ENCODE results near the gene MYOD1. TPM values are rescaled to one million over a fixed set of nuclear protein-coding genes. Genes with fewer than 3 reads are reported as not detected.

Gene MYOD1
- total RNA-seq, 6 experiments from 2014 or later, result not detected

DNA sequence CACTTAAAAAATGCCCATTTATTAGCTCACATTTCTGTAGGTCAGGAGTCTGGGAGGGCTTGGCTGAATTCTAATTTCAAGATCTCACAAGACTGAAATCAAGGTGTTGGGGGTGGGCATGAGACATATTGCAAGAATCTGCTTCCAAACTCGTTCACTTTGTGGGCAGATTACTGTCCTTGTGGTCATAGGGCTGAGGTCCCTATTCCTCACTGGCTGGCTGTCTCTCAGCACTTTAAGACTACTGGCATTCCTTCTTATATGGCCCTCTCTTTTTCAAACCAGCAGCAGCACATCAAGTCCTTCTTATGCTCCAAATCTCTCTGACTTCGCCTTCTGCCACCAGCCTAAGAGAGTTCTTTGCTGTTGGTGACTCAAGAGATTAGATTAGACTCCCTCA, 27.8 kb upstream of the MYOD1 start:
- no peak for TF ChIP-seq POLR2A (IDR thresholded peaks at IDR 0.05)
- TF ChIP-seq, protein P1, sequence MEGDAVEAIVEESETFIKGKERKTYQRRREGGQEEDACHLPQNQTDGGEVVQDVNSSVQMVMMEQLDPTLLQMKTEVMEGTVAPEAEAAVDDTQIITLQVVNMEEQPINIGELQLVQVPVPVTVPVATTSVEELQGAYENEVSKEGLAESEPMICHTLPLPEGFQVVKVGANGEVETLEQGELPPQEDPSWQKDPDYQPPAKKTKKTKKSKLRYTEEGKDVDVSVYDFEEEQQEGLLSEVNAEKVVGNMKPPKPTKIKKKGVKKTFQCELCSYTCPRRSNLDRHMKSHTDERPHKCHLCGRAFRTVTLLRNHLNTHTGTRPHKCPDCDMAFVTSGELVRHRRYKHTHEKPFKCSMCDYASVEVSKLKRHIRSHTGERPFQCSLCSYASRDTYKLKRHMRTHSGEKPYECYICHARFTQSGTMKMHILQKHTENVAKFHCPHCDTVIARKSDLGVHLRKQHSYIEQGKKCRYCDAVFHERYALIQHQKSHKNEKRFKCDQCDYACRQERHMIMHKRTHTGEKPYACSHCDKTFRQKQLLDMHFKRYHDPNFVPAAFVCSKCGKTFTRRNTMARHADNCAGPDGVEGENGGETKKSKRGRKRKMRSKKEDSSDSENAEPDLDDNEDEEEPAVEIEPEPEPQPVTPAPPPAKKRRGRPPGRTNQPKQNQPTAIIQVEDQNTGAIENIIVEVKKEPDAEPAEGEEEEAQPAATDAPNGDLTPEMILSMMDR (IDR thresholded peaks at IDR 0.05), result no peak
- 19% methylated on average over 2 of the region's 2 CpGs for WGBS (ENCODE audit: insufficient coverage, low coverage, low lambda C conversion rate, missing lambda C conversion rate)
- H3K36me3 ChIP-seq, result no peaks in the 10 kb centered on the region
- no peak for ATAC-seq
- H3K27me3 ChIP-seq, result peaks cover 0 to 5% of the 10 kb centered on the region in 2 donors
- no peak for DNase-seq
- H3K27ac ChIP-seq, result no peak overlapping the region
- H3K9me3 ChIP-seq, result no peaks in the 10 kb centered on the region
- intact Hi-C loops (cut with DNase I), result no loop called here
- H3K4me3 ChIP-seq, result no peak overlapping the region
- H3K4me1 ChIP-seq, result no peaks in the 10 kb centered on the region

DNA sequence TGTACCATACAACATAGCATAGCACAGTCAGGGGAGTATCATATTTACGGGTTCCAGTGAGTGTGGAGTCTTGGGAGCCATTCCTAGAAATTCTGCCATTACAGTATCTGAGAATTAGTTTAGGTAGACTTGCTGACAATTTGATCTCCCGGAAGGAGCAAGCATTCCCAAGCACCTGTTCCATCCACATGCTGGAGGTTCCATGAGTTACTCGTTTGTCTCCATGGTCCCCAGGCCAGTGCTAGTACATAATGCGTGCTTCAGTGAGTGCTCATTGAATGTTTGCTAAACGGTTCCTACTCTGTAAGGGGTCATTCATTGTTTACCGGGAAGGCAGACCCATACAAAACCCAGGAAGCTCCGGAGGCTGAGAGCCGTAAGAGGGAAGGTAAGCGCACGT, 27.4 kb upstream of the MYOD1 start:
- ATAC-seq (no peak), DNase-seq (no peak)
- WGBS (ENCODE audit: insufficient coverage, low coverage, low lambda C conversion rate, missing lambda C conversion rate), result 32% methylated on average over 10 of the region's 10 CpGs
- Histone ChIP-seq H3K4me1 (no peaks in the 10 kb centered on the region), H3K27ac (no peak overlapping the region), H3K27me3 (peaks cover 0 to 5% of the 10 kb centered on the region in 2 donors), H3K4me3 (no peak overlapping the region), H3K36me3 (no peaks in the 10 kb centered on the region), H3K9me3 (no peaks in the 10 kb centered on the region)
- intact Hi-C loops (cut with DNase I), result no loop called here
- TF ChIP-seq POLR2A (IDR thresholded peaks at IDR 0.05), result no peak
- TF ChIP-seq, protein P1 (IDR thresholded peaks at IDR 0.05), result no peak

DNA sequence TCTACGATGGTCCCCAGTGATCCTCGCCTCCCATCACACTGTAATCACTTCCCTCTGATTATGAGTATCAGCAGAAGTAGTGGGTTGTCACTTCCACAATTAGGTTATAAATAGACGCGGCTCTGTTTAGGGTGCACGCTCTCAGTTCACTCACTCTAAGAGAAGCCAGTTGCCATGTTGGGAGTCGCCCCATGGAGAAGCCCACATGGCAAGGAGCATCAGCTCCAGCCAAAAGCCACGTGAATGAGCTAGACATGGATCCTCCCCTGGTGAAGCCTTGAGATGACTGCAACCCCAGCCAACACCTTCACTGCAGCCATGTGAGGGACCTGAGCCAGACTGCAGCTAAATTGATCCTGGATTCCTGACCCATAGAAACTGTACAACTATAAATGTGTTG, 26.4 kb upstream of the MYOD1 start:
- no peak overlapping the region for H3K27ac ChIP-seq
- 32% methylated on average over 3 of the region's 7 CpGs for WGBS (ENCODE audit: insufficient coverage, low coverage, low lambda C conversion rate, missing lambda C conversion rate)
- ATAC-seq (no peak), DNase-seq (no peak)
- no peaks in the 10 kb centered on the region for H3K36me3 ChIP-seq
- H3K27me3 ChIP-seq, result peaks cover 0 to 5% of the 10 kb centered on the region in 2 donors
- H3K4me1 ChIP-seq, result no peaks in the 10 kb centered on the region
- intact Hi-C loops (cut with DNase I), result no loop called here
- H3K9me3 ChIP-seq, result no peaks in the 10 kb centered on the region
- H3K4me3 ChIP-seq, result no peak overlapping the region
- TF ChIP-seq, protein P1 (IDR thresholded peaks at IDR 0.05), result no peak
- no peak for TF ChIP-seq POLR2A (IDR thresholded peaks at IDR 0.05)

DNA sequence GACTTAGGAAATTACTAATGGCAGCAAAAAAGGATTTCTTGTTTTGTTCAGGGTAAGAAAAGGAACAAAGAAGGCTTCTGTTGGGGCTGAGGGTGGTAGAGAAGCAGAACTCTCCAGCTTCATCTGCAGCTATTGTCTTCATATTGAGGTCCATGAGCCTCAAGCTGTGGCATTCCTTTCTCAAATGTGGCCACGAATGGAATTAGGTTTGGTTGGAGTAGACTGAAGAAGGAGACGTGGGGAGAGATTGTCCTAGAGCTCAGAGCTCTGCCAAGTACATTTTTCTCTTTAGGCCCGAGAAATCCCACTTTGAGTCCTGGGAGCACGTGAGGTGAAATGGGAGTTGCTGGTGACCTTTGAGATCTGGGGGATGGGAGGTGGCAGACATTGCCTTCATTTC, 25.8 kb upstream of the MYOD1 start:
- Histone ChIP-seq H3K36me3 (no peaks in the 10 kb centered on the region), H3K4me3 (no peak overlapping the region), H3K27me3 (peaks cover 0 to 5% of the 10 kb centered on the region in 2 donors), H3K4me1 (no peaks in the 10 kb centered on the region), H3K9me3 (no peaks in the 10 kb centered on the region), H3K27ac (no peak overlapping the region)
- intact Hi-C loops (cut with DNase I), result no loop called here
- no peak for TF ChIP-seq POLR2A (IDR thresholded peaks at IDR 0.05)
- TF ChIP-seq, protein P1 (IDR thresholded peaks at IDR 0.05), result no peak
- no peak for ATAC-seq
- no peak for DNase-seq
- WGBS (ENCODE audit: insufficient coverage, low coverage, low lambda C conversion rate, missing lambda C conversion rate), result 39% methylated on average over 4 of the region's 4 CpGs
